ENCODE data around the gene NLRX1.
"Not testable (repeated sequence)": the region's sequence is repeated elsewhere in the genome, so short reads cannot be mapped to it uniquely, and the experiment has no call there.

NLRX1 gene

DNA sequence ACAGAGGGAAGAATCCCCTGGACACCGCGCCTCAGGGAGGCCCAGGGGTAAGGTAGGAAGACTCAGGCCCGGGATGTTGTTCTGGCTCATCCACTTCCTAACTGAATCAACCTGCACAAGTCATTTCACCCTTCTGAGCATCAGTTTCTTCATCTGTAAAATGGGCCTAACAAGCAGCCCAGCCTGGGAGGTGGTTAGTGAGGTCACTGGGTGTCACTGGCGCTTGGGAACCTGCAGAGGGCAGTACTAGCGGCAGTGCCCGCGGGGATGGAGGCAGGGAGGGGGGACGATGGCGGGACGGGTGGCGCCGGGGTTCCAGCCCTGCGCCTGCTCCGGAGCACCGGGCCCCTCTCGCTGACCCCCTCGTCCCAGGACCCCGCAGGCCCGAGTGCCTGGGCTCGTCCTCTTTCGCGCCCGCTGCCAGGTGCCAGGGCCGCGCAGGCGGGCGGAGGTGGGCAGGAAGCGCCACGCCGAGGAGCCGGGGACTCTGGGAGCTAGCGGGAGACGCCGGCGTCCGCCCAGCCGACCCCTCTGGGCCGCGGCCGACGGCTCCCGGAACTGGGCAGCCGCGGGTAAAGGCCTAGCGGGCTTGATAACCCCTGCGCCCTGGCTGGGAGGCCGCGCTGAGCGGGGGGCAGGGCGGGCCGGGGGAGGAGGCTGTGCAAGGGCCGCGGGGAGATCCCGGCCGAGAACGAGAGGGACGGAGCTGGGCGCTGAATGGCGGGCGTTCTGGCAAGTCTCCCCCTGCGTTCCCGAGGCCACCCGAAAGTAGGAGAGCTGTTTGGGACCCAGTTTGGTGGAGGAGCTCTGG, at the start of gene NLRX1:
Gene NLRX1, plus strand, starts transcription at position 255 of the 811 bp plus-strand sequence. CDS start 2,679 bp downstream, outside the sequence.
- DNase-seq (ENCODE audit: low read depth in 2 of 2), result peak; percentile 73 to 79

- no peak for DNase-seq (ENCODE audit: low read depth in 2 of 2)
These were observed 49.6 kb upstream of the NLRX1 start for GRCh38 chr11:119118946-119119345.

GRCh38 chr11:119120639-119121007, 47.9 kb upstream of the NLRX1 start:
- DNase-seq (ENCODE audit: low read depth in 2 of 2), result no peak

DNA sequence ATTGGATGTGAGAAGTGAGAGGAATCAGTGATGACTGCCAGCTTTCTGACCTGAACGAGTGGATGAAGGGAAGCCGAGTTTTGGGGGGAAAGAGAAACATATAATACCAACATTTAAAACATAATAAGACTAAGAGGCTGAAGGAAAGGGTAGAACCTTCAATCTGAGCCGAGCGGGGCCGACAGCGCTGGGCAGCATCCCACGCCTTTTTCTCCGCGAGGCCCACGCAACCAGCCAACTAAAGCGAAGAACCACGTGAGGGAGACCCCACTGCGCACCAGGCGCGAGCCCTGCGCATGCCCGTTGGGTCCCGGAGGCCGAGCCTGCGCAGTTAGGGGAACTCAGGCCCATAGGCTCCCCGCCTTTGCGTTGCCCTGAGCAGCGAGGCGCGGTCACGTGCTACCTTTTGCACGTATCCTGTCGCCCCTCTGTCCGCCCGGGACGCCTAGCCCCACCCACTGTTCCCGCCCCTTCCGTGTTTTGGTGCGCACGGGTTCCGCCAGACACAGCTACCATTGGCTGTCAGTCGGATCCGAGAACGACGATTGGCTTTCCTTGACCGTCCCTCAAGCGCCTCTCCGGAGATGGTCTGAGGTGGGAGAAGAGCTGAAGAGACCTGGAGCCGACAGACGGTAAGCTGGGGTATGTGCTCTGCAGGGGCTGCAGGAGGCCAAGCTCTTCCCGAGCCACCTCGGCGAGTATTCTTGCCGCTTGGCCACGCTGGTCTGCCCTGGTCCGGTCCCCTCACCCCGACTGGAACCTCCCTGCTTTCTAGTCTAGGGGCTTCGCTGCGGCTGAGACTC, 47.3 kb upstream of the NLRX1 start, which contains the start of gene HINFP:
Gene HINFP, plus strand, starts transcription at position 573 of the 803 bp plus-strand sequence. CDS start 5,365 bp downstream, outside the sequence.
- peak; percentile 100 for DNase-seq (ENCODE audit: low read depth in 2 of 2)

GRCh38 chr11:119121811-119122124, 46.8 kb upstream of the NLRX1 start:
- peak in 1 of 2 donors; percentile 14 for DNase-seq (ENCODE audit: low read depth in 2 of 2)

DNA sequence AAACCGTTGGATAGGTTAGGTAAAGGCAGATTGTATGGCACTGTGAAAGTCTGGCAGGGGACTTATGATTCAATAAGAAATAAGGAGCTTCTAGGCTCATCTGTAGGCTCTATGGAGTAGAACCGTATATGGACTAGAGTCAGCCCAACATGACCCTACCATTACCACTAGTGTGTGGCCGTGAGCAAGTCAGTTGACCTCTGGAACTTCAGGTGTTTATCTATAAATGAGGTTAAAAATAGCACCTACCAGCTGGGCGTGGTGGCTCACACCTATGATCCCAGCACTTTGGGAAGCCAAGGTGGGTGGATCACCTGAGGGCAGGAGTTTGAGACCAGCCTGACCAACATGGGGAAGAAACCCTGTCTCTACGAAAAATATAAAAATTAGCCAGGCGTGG, 42.7 kb upstream of the NLRX1 start:
- DNase-seq (ENCODE audit: low read depth in 2 of 2), result no peak

DNA sequence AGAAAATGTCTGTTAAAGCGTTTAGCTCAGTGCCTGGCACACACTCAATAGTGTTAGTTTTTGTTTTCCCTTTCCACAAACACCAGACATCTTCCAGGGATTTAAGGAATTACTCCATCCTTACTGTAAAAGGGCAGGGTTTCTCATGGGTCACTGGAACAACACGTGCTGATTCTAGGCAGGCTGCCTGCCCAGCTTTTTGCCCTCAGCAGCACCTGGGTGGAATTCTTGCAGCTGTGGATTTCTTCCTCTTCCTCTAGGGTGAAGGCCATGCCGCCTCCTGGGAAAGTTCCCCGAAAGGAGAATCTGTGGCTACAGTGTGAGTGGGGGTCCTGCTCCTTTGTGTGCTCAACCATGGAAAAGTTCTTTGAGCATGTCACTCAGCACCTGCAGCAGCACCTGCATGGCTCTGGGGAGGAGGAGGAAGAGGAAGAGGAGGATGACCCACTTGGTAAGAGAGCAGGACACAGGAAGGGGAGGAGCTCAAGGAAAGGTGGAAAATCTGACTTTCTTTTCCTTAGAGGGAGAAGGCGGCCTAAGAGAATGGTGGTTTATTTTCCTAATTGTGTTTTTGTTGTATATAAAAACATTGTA, 41.8 kb upstream of the NLRX1 start:
- no peak for DNase-seq (ENCODE audit: low read depth in 2 of 2)

DNA sequence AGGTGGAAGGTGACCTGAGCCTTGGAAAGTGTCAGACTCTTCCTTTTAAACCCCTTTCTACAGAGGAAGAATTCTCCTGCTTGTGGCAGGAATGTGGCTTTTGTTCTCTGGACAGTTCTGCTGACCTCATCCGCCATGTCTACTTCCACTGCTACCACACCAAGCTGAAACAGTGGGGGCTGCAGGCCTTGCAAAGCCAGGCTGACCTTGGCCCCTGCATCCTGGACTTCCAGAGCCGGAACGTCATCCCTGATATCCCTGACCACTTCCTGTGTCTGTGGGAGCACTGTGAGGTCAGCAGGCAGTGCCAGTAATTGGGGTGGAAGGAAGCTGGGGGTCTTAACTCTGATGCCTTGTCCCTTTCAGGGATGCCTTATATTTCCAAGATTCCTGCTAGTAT, 37.9 kb upstream of the NLRX1 start:
- DNase-seq (ENCODE audit: low read depth in 2 of 2), result no peak

GRCh38 chr11:119134389-119134978, 34.0 kb upstream of the NLRX1 start:
- no peak for DNase-seq (ENCODE audit: low read depth in 2 of 2)

DNA sequence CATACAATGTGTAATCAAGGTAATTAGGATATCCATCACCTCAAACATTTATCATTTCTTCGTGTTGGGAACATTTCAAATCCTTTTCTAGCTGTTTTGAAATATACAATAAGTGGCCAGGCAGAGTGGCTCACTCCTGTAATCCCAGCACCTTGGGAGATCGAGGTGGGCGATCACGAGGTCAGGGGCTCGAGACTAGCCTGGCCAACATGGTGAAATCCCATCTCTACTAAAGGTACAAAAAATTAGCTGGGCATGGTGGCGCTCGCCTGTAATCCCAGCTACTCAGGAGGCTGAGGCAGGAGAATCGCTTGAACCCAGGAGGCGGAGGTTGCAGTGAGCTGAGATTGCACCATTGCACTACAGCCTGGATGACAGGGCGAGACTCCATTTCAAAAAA, 29.2 kb upstream of the NLRX1 start:
- not testable (repeated sequence) for DNase-seq (ENCODE audit: low read depth in 2 of 2)

DNA sequence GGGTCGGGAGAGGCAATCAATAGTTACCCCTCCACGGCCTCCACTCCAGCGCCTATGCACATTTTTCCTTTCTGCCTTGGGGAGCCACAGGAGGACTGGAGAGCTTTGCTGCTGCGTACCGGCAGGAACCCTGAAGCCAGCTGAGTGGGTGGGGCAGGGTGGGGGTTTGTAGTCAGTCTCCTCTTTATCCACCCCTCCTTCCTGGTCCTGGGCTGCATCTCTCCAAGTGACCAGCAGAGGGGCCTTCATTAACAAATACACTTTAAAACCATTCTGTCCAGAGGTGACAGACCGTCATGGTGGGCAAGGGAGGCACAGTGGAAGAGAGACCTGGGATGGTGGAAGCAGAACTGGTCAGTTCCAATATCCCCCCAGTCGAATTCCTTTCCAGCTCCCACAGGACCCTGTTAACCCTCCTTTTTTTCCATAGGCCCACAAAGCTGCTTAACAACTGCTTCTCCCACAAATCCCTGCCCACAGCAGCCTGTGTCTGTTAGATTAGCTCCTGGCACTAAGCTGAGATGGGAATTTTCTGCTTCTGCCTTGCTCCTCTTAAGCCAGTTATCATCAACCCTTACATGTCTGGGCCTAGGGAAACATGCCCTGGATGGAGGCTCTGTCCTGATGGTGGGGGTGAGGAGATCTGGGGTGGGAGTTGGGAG, 23.6 kb upstream of the NLRX1 start:
- no peak for DNase-seq (ENCODE audit: low read depth in 2 of 2)

DNA sequence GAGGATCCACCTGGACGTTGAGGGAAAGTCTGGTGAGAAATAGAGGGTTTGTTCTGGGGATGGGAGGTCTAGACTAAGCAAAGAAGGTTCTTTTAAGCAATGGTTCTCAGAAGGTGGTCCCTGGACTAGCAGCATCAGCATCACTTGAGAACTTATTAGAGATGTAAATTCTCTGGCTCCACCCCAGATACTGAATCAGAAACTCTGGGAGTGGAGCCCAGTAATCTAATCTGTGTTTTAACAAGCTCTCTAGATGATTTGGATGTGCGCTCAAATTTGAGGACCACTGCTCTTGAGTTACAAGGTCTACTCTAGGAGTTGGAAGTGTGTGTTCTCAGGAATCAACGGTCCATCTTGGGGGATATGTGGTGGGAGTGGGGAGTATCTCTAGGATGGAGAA, 23.0 kb upstream of the NLRX1 start:
- DNase-seq (ENCODE audit: low read depth in 2 of 2), result no peak

DNA sequence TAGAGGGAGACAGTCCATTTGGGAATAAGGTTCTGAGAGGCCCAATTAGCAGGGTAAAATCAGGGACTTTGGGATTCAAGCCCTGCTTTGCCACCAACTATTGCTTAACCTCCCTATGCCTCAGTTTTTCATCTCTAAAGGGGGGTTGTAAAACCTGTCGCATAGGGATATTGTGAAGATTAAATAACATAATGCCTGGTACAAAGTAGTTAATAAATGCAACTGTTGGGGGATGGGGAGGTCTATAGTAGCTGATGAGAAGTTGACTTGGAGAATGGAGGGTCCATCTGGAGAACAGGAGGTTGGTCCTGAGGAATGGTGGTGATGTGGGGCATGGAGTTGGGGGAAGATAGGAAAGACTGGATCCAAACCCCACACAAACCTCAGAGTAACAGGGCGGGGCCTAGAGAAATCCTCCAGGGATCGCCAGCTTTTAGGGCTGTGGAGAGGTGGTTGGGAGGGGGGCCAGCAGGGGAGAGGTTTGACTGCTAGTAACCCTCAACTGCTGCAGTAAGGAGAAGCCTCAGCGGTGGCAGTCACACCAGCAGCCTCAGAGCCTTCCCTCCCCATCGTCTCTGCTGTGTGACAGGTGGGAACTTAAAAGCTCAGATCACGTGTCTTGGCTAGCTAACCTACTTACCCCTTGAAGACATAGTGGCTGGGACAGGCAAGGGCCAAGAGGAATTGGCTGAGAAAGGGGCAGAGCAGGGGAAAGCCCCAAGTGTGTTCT, 20.8 kb upstream of the NLRX1 start:
- no peak for DNase-seq (ENCODE audit: low read depth in 2 of 2)

DNA sequence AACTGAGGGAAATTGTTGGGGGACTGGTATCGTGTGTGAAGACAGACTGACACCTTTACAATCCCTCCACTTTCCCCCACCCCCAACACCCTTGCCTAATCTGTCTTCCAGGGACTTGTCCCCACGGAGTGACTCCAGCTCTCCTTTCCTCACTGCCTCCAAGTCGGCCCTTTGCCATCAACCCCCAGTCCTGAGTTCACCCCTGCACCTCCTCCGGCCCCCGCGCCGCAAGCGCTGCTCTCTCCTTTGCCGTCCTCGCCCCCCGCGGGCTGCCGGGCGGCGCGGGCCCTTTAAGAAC, 19.9 kb upstream of the NLRX1 start:
- DNase-seq (ENCODE audit: low read depth in 2 of 2), result no peak

DNA sequence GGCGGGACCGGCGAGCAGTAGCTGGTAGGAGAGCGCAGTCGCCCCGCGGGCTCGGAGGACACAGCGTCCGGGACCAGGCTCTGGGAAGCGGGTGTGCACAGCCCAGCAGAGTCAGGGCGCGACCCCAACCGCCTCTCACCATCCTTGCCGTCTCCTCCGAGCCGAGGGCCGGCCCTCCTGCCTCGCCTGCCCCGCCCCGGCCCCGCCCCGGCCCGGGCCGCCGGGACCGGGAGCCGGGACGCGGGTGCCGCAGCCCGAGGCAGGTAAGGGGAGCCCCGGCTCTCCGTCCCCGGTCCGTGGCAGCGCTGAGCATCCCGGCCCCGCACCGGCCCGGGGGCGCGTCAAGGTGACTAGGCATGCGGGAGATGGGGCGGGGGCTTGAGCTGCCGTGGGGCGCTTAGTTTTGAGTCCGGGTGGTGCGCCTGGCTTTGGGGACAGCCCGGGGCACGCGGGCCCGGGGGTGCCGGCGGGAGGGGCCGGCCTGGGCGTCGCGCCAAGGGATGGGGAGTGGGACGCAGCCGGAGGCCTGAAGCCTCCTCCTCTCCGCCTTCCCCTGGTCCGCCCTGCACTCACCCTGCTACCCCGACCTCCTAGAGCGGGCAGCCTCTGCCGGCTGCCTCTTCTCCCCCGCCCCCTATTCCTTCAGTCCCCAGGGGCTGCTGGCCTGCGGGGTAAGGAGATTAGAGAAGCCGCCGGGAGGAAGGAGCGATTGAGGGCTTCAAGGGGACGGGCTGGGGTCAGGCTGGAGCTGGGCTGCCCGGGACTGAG, 19.3 kb upstream of the NLRX1 start, which contains the start of gene ABCG4:
Gene ABCG4, plus strand, starts transcription at position 35 of the 768 bp plus-strand sequence. CDS start 914 bp downstream, outside the sequence.
- no peak for DNase-seq (ENCODE audit: low read depth in 2 of 2)

DNA sequence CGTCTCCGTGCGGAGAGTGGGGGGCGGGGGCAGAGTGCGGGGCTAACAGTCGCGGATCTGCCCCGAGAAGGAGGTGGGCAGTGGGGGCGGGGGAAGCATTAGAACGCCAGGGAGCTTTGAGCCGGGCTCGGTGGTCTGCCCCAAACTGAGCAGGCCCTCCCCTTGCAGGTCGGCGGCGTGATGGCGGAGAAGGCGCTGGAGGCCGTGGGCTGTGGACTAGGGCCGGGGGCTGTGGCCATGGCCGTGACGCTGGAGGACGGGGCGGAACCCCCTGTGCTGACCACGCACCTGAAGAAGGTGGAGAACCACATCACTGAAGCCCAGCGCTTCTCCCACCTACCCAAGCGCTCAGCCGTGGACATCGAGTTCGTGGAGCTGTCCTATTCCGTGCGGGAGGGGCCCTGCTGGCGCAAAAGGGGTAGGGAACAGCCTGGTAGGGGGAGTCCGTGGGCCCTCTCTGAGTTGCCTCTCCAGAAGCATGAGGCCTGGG, 18.7 kb upstream of the NLRX1 start:
- DNase-seq (ENCODE audit: low read depth in 2 of 2), result no peak

DNA sequence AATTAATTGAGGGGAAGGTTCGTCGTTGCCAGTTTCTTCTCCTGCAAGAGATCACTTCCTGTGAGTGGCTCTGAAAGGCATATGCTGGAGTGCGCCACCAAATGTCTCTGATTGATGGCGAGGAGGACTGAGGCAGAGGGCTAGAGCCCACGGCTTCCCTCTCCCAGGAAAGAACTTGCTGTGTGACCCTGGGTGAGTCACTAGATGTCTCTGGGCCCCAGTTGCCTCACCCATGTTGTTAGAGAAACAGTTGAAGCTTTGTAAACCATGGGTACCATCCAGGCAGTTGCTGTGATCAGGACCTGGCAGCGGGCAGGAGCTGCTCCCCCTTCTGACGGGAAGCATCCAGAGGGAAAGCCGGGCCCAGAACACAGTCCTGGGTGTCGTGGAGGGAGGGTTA, 16.5 kb upstream of the NLRX1 start:
- no peak for DNase-seq (ENCODE audit: low read depth in 2 of 2)

GRCh38 chr11:119152604-119153003, 15.9 kb upstream of the NLRX1 start:
- no peak for DNase-seq (ENCODE audit: low read depth in 2 of 2)

GRCh38 chr11:119153049-119153818, 15.3 kb upstream of the NLRX1 start:
- DNase-seq (ENCODE audit: low read depth in 2 of 2), result no peak

Measured in stimulated activated CD8-positive, alpha-beta memory T cell treated with anti-CD3 and anti-CD28 coated beads, Interleukin-2, amount 100 ng/mL, for 48 hours (primary cell).